GM21447 (cell line): ENCODE results near the gene CAPN5.

Experiments used
- ATAC-seq: cut with Tn5 transposase; IDR thresholded peaks from one replicate; pipeline ENCODE4 v1.9.1; 2021; ENCODE audit not compliant: unreplicated experiment

The CAPN5 gene

DNA sequence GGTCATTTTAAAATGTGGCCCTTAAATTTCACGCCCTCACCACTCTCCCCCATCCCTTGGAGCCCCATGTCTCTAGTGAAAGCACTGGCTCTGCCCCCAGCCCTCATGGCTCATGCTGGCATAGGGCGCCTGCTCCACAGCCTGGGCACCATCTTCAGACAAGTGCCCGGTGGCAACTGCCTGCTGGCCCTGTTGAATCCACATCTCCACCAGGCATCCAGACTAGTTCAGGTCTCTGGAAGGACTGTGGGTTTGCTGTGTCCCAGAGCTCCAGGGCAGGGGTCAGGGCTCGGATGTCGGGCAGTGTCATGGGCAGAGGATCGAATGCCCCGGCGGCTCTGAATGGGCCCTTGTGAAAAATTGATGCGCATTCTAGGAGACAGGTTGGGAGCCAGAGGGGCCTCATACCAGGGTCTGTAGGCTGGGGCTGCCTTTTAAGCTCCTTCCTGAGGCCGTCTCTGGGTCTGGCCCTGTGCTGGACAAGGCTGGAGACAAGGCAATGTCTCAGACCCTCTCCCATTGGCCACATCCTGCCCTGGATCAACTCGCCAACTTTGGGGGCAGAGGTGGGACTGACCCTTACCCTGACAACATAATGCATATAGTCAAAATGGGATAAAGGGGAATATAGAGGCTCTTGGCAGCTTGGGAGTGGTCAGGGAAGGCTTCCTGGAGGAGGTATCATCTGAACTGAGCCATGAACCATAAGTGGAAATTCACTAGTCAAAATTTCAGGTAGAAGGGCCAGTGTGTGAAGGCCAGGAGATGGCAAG lies 62.5 kb downstream of the CAPN5 start:
- ATAC-seq, result no peak

DNA sequence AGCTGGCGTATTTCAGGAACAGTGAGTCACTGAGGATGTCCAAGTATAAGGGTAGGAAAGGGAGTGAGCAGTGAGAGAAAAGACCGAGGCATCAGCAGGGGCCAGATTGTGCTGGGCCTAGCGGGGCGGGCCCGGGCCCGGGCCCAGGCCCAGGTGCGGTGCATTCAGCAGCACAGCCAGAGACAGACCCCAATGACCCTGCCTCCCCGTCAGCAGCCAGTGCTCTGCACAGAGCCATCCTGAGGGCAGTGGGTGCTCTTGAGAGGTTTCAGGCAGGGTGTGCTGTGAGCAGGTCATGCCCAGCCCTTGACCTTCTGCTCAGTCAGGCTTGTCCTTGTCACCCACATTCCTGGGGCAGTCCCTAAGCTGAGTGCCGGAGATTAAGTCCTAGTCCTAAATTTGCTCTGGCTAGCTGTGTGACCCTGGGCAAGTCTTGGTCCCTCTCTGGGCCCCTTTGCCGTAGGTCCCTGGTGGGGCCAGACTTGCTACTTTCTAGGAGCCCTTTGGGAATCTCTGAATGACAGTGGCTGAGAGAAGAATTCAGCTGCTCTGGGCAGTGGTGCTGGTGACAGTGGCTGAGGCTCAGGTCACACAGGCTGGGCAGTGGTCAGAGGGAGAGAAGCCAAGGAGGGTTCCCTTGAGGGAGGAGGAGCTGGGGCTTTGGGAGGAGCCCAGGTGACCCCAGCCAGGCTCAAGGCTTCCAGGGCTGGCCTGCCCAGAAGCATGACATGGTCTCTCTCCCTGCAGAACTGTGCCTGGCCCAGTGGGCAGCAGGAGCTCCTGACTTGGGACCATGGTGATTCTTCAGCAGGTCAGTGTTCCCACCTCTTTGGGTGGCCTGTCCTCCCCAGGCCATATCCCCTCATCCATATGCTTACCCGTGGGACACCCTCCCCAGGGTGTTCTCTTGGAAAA lies 63.3 kb downstream of the CAPN5 start:
- ATAC-seq, result no peak

- ATAC-seq, result no peak
These were observed 64.2 kb downstream of the CAPN5 start for GRCh38 chr11:77130763-77131513.

GRCh38 chr11:77131560-77131959 lies 64.8 kb downstream of the CAPN5 start:
- ATAC-seq, result no peak

DNA sequence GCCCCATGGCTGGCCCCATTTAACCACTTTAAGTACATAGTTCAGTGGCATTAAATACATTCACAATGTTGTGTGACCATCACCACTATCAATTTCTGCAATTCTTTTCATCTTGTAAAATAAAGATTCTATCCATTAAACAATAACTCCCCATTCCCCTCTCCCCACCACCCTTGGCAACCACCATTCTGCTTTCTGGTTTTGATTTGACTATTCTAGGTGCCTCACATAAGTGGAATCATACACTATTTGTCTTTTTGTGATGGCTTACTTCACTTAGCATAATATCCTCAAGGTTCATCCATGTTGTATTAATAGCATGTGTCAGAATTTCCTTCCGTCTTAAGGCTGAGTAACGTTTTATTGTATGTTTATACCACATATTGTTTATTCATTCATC lies 68.3 kb downstream of the CAPN5 start:
- no peak for ATAC-seq

DNA sequence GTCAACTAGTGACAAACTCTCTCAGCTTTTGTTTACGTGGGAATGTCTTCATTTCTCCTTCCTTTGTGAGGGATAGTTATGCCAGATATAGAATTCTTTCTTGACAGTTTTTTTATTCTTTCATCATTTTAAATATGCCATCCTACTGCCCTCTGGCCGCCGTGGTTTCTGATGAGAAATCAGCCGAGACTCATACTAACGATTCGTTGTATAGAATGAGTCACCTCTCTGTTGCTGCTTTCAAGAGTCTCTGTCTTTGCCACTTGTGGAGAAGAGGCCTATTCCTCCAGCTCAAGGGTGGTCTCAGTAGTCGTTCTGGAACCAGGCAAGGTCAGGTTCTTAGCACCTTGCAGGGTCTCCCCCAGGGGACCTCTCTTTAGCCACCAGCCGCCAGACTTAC lies 69.3 kb downstream of the CAPN5 start:
- ATAC-seq, result no peak

DNA sequence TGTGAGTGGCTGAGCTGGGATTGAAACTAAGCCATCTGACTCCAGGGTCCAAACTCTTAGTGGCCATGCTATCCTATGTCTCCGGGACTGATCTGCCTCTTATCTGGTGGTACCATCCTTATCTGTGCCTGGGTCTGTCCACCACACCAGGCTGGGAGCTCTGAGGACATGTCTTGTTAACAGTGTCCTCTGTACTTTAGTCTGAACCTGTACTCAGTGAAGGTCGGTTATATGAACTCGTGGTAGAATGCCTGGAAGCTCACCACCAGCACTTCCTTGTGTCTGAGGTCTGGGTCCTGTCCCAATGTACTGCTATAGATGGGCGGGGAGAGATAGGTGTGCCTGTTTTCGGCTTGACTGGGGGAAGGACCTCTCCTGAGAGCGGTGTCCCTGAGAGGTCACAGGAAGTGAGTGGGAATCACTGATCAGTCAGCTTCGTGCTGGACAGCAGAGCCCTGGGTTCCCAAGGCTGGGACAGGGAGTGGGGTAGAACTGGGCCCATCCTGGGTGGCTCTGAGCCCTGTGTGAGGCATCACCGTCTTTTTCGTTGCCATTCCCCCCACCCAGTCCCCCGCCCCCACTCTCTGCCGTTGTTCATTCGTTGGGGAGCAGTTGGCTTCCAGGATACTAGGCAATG lies 70.1 kb downstream of the CAPN5 start:
- ATAC-seq, result no peak

GRCh38 chr11:77137421-77137820 lies 70.7 kb downstream of the CAPN5 start:
- no peak for ATAC-seq

GRCh38 chr11:77138106-77138649 lies 71.4 kb downstream of the CAPN5 start:
- no peak for ATAC-seq

DNA sequence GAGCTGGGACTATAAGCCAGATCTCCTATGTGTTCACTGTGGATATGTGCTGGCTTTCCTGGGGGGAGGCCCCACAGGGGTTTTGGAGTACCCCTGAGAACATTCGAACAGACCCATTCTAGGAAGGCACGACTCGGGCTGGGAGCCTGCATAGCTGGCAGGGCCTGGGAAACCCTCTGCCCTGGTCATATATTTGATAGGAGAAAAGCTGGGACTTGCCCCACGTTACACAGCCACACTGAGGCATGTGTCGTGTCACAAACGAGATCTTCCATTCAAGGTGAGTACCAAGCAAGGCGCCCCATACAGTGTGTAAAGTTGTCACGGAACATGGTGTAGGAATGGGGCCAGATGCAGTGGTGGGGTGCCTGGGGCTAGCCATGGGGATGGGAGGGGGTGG lies 72.4 kb downstream of the CAPN5 start:
- ATAC-seq, result no peak

GRCh38 chr11:77140231-77140851 lies 73.6 kb downstream of the CAPN5 start:
- no peak for ATAC-seq

DNA sequence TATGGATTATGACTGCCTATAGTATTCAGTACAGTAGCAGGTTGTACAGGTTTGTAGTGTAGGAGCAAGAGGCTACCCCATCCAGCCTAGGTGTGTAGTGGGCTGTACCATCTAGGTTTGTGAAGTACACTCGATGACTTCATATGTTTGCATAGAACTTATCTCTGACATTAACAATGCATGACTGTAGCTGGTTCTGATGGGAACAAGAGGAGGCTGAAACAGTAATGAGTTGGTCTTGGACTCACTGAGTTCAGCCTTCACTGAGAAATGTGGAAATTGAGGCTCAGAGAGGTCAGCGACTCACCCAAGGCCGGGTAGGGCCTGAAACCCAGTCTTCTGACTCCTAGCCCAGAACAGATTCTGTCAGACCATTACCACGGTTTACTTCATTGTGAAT lies 74.3 kb downstream of the CAPN5 start:
- ATAC-seq, result no peak

- ATAC-seq, result no peak
These were observed 74.7 kb downstream of the CAPN5 start for GRCh38 chr11:77141475-77141874.

- no peak for ATAC-seq
These were observed 75.6 kb downstream of the CAPN5 start for GRCh38 chr11:77142091-77142975.

GRCh38 chr11:77143405-77144020 lies 76.7 kb downstream of the CAPN5 start:
- ATAC-seq, result no peak

GRCh38 chr11:77144196-77144856 lies 77.6 kb downstream of the CAPN5 start:
- no peak for ATAC-seq

DNA sequence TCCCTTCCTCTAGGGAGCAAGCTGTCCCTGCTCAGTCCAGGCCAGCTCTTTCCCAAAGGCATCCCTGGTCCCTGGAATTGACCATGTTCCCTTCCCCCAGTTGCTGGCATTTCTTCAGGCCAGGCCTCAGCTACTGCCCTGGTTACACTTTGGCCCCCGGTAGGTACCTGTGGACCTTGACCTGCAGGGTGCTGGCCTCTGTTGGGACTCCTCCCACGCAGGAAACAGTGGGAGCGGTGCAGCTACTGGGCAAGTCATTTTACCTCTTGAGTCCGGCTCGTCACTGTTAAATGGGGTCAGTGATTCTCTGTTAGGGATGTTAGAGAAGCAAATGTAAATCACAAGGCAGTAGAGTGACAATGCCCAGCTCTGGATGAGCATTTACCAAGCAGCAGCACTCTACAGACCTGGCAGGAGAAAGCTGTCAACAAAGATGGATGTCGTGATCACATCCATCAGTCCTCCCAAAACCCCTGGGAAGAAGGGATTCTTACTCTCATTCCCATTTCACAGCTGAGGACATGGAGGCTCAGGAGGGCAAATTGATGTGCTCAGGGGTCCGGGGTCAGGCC lies 78.2 kb downstream of the CAPN5 start:
- ATAC-seq, result no peak
